Osteocyte (in vitro differentiated cells): ENCODE measurements around the gene FDXR. TPM values are rescaled to one million over a fixed set of nuclear protein-coding genes. Genes with fewer than 3 reads are reported as not detected.

Experiments
- DNase-seq: peaks from one replicate; pipeline ENCODE4 v3.0.0; 2021; ENCODE audit warnings: mixed read lengths; ENCODE audit not compliant: unreplicated experiment; ENCODE audit errors: extremely low spot score
- H3K27ac Mint-ChIP-seq: one replicate; pipeline ENCODE4 v1.8.0; 2021; ENCODE audit warnings: mild to moderate bottlenecking, mixed read lengths; ENCODE audit not compliant: unreplicated experiment
- H3K27me3 Mint-ChIP-seq: one replicate; pipeline ENCODE4 v1.8.0; 2021; ENCODE audit warnings: mixed read lengths; ENCODE audit not compliant: unreplicated experiment
- H3K36me3 Mint-ChIP-seq: one replicate; pipeline ENCODE4 v1.8.0; 2021; ENCODE audit warnings: mixed read lengths; ENCODE audit not compliant: unreplicated experiment
- H3K4me1 Mint-ChIP-seq: one replicate; pipeline ENCODE4 v1.8.0; 2021; ENCODE audit warnings: mixed read lengths; ENCODE audit not compliant: unreplicated experiment
- H3K4me3 Mint-ChIP-seq: one replicate; pipeline ENCODE4 v1.8.0; 2021; ENCODE audit warnings: mild to moderate bottlenecking, moderate library complexity, mixed read lengths; ENCODE audit not compliant: unreplicated experiment
- H3K9me3 Mint-ChIP-seq: one replicate; pipeline ENCODE4 v1.8.0; 2021; ENCODE audit warnings: mixed read lengths; ENCODE audit not compliant: unreplicated experiment
- CTCF ChIP-seq: fragments of 200-600 bp; sonication (generic); IDR thresholded peaks from 2 replicates; pipeline ENCODE4 v1.5.0; 2021; ENCODE audit warnings: antibody characterized with exemption, mild to moderate bottlenecking, moderate library complexity
- total RNA-seq: library from RNA; stranded (reverse); gene quantifications from 2 replicates; pipeline ENCODE4 v1.2.1, GENCODE V29; 2021

The FDXR gene
- total RNA-seq, 1 donor from 2014 or later, result 11.2 TPM

GRCh38 chr17:74857191-74857590, 15.6 kb downstream of the FDXR start:
- Mint-ChIP-seq H3K4me1 (peaks cover 20% of the 10 kb centered on the region), H3K36me3 (no peaks in the 10 kb centered on the region), H3K27me3 (peaks cover 69% of the 10 kb centered on the region), H3K9me3 (no peaks in the 10 kb centered on the region), H3K27ac (no peak overlapping the region), H3K4me3 (no peak overlapping the region)
- TF ChIP-seq CTCF, result no peak
- no peak for DNase-seq

- Mint-ChIP-seq H3K27ac (no peak overlapping the region), H3K4me3 (no peak overlapping the region), H3K9me3 (no peaks in the 10 kb centered on the region), H3K4me1 (peaks cover 15% of the 10 kb centered on the region), H3K27me3 (peaks cover 69% of the 10 kb centered on the region), H3K36me3 (no peaks in the 10 kb centered on the region)
- no peak for DNase-seq
- TF ChIP-seq CTCF, result no peak
These were observed 16.7 kb downstream of the FDXR start for GRCh38 chr17:74856112-74856511.

DNA sequence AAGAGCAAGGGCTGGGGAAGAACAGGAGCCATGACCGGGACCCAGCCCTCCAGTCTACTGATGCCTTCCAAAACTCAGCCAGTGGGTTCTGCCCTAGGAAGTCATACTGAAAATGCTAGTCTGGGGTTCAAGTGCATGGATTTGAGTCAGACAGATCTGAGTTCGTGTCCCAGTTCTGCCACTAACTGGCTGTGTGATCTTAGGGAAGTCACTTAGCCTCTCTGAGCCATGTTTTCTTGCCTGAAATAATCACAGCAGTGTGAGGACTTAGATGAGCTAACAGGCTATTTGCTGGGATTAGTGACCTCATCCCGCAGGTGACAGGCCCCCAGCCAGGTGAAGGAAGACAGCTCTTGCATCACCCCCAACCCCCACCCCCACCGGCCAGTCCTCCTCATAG, 17.5 kb downstream of the FDXR start:
- Mint-ChIP-seq H3K4me3 (no peak overlapping the region), H3K27ac (no peak overlapping the region), H3K9me3 (no peaks in the 10 kb centered on the region), H3K27me3 (peaks cover 74% of the 10 kb centered on the region), H3K4me1 (peaks cover 12% of the 10 kb centered on the region), H3K36me3 (no peaks in the 10 kb centered on the region)
- TF ChIP-seq CTCF, result no peak
- no peak for DNase-seq

DNA sequence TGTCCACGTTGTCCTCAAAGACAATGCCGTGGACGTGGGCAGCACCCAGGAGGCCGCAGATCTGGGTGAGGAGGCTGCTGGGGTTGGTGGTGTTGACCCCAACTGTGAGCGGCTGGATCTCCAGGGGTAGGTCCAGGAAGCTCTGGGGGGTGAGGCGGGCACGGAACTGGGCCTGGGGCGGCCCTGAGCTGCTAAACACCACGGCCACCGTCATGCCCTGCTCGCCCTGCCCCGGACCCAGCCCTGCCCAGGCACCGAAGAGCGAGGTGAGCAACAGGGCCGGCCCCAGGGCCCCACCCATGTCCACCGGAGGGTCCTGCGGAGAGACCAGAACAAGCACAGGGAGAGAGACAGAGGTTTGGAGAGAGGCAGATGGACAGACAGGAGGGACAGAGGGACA, 18.0 kb downstream of the FDXR start:
- TF ChIP-seq CTCF, result no peak
- Mint-ChIP-seq H3K9me3 (no peaks in the 10 kb centered on the region), H3K27ac (no peak overlapping the region), H3K27me3 (peaks cover 70% of the 10 kb centered on the region), H3K36me3 (no peaks in the 10 kb centered on the region), H3K4me3 (no peak overlapping the region), H3K4me1 (peaks cover 9% of the 10 kb centered on the region)
- no peak for DNase-seq

DNA sequence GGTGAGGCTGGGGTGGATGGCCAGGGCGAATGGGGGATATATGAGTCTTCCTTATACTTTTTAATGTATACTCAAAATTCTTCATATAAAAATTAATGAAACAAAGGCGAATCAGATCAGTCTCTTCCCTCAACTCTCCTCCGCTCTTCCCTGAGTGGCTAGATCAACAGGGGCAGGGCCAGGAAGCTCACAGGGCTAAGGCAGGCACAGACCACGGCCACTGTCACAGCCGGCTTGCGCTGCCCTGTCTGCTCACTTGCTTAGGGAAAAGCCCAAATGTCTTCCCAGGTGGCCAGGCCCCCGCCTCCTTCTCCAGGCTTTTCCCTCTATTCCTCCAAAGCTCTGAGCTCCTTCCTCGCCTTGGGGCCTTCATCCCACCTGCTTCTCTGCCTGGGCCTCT, 19.1 kb downstream of the FDXR start:
- TF ChIP-seq CTCF, result no peak
- Mint-ChIP-seq H3K27me3 (peaks cover 62% of the 10 kb centered on the region), H3K27ac (no peak overlapping the region), H3K36me3 (no peaks in the 10 kb centered on the region), H3K4me1 (peaks cover 5% of the 10 kb centered on the region), H3K4me3 (no peak overlapping the region), H3K9me3 (no peaks in the 10 kb centered on the region)
- no peak for DNase-seq
